ENCODE data around the gene HMGXB4.

The HMGXB4 gene

DNA sequence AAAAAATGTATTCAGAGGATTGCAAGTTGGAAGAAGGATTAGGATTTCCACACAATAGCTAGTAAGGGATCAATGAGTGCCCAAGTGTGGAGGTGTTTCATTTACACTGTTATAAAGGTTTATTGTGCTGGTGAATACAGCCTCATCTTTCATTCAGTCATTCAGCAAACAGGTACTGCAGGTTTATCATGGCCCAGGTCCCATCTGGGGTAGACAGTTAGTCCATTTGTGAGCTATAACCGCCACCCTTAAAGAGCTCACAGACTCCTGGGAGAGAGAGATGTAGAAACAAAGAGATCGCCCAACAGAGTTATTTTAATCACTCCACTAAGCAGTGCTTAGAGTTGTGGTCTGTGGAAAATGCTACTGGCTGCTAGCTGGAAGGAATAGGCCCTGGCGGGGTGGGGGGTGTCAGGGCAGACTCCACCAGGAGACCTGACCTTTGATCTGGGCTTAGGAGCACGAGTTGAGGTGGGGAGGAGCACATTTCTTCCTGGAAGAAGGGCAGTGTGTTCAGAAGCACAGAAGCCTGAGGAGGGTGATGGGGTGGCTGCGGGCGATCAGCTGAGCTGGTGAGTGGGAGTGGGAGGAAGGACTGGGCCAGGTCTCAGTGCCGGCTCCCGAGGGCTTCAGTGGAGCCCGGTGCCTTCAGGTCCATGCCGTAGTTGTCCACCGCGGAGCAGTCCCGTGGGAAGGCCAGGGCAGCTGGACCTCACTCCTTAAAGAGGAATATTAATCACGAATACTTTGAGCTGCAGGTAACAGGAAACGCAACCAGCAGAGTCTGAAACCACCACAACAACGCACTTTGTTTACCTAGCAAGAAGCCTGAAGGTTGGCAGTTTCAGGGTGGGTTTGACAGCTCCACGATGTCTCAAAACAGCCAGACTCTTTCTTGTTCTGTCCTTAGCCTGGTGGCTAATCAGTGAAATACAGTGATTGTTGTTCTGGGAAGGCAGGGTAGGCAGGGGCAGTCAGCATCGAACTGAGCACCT, 53.6 kb downstream of the HMGXB4 start:
- Histone ChIP-seq H3K36me3 (ENCODE audit: insufficient read depth, low read length) (no peaks in the 10 kb centered on the region), H3K4me1 (ENCODE audit: insufficient read depth, low read length) (peaks cover 17% of the 10 kb centered on the region), H3K9ac (ENCODE audit: low read depth, low read length) (no peak overlapping the region), H3K9me3 (ENCODE audit: control insufficient read depth, insufficient read depth, low read length) (no peaks in the 10 kb centered on the region)

DNA sequence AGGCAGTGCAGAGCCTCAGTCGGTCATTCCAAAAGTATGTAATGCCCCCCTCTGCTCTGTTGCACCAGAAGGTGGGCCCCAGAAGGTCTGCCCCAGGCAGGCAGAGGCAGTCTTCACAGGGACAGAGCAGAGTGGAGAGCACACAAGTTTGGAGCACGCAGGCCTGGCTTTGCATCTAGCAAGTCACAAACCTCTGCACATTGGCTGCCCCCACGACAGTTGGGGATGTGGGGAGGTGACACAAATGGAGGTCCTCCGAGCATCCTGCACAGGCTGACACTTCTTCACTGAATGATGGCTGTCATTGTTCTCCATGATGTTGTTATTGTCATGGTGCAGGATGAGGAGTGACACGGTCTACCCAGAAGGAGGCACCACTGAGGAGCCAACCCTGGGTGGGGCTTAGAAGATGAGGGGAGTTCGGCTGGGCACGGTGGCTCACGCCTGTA, 54.3 kb downstream of the HMGXB4 start:
- Histone ChIP-seq H3K9ac (ENCODE audit: low read depth, low read length) (no peak overlapping the region), H3K4me1 (ENCODE audit: insufficient read depth, low read length) (peaks cover 13% of the 10 kb centered on the region), H3K9me3 (ENCODE audit: control insufficient read depth, insufficient read depth, low read length) (no peaks in the 10 kb centered on the region), H3K36me3 (ENCODE audit: insufficient read depth, low read length) (no peaks in the 10 kb centered on the region)

DNA sequence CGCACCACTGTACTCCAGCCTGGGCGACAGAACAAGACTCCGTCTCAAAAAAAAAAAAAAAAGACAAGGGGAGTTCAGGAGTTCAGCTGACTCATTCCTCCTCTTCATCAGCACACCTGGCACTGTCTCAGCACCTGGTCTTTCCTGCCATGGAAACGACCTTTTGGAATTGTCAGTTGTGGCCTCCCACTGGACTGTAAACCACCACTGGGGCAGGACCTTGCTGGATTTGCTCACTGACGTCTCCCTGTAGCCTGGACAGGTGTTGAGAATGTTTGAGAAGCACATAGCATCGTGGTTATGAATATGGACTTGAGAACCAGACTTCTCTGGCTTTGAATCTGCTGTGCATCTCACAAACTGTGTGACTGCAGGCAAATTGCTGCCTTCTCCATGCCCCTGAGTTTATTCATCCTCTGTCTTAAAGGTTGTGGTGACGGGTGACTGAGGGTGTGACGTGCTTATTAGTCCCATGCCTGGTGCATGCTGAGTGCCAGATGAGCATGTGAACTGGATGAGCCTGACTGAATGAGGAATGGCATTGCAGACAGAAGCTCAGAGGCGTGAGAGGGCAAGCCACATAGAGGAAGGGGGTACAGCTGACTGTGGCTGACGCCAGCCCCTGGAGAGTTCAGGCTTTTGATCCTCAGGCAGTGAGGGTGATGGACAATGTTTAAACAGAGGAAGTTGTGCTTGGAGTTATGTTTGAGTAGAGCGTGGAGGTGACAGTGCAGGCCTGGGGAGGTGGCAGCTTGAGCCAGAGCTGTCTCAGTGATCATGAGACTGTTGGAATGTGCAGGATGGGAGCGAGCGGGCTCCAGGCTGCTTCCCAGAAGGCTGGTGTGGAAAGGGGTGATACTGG, 55.1 kb downstream of the HMGXB4 start:
- Histone ChIP-seq H3K4me1 (ENCODE audit: insufficient read depth, low read length) (peaks cover 12% of the 10 kb centered on the region; the same call in 1 of the 2 replicates), H3K9ac (ENCODE audit: low read depth, low read length) (no peak overlapping the region), H3K36me3 (ENCODE audit: insufficient read depth, low read length) (no peaks in the 10 kb centered on the region), H3K9me3 (ENCODE audit: control insufficient read depth, insufficient read depth, low read length) (no peaks in the 10 kb centered on the region)

DNA sequence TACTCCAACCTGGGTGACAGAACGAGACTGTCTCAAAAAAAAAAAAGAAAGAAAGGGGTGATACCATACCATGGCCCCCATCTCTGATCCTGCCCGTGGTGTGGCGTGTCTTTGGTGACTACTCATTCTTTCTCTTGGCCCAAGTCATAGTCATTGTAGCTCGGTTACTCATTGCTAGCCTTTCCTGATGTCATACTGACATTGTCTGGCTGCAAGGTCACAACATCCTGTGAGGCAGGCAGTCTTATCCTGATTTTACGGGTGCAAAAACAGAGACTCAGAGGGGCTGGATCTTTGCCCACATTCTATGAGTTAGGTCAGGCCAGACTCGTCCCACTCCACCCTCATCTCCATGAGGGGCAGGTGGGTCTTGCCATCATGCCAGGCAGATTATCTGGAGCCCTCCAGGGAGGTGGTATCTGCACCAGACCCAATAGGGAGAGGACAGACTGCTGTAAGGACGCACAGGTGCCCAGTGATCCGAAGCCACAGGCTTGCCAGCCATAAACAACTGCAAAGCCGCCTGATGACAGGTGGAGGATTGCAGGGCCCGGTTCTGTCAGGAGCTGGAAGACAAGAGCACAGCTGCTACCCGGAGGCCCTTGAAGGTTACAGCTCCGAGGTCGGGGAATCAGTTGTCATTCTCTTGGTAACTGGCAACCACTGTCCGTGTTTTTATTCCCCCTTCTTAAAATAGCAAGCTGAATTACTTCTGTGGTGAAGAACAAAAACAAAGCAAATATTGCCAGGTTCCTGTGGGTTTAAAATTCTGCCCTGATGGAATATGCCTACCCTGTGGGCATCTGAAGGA, 56.2 kb downstream of the HMGXB4 start:
- Histone ChIP-seq H3K9me3 (ENCODE audit: control insufficient read depth, insufficient read depth, low read length) (no peaks in the 10 kb centered on the region), H3K9ac (ENCODE audit: low read depth, low read length) (no peak overlapping the region), H3K4me1 (ENCODE audit: insufficient read depth, low read length) (peaks cover 12% of the 10 kb centered on the region; the same call in 1 of the 2 replicates), H3K36me3 (ENCODE audit: insufficient read depth, low read length) (no peaks in the 10 kb centered on the region)

DNA sequence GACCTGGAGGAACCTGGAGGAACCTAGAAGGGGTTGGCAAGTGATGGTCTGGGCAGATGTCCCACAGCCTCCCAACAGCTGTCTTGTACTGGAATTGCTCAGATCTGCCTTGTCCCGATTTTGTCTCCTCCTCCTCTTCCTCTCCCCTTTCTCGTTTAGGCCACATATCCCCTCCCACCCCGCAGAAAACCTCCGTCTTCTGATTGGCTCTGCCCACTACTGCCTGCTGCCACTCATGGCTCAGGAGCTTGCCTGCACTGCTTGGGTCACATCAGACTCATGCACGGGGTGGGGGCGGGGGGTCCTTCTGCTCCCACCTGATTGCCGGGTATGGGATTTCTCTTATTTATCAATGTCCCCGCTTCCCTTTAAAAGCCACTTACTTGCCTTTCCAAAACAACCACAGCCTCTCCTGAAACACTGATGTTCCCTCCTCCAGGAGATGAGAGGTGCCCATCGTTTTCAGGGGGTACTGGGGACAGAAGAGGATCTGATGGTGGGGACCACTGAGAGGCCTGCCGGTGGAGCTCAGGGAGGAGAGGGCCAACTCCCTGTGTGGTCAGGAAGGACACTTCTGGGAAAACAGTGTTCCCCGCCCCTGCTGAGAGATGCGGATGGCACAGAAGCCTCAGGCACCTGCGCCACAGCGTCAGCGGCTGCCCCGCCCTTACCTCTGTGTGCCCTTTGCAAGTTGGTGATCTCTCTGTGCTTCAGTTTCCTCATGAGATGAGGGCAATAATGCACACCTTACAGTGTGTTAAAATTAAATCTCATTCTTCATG, 57.1 kb downstream of the HMGXB4 start:
- no peak overlapping the region for H3K9ac ChIP-seq (ENCODE audit: low read depth, low read length)
- no peaks in the 10 kb centered on the region for H3K36me3 ChIP-seq (ENCODE audit: insufficient read depth, low read length)
- H3K9me3 ChIP-seq (ENCODE audit: control insufficient read depth, insufficient read depth, low read length) = no peaks in the 10 kb centered on the region
- H3K4me1 ChIP-seq (ENCODE audit: insufficient read depth, low read length) = peaks cover 12% of the 10 kb centered on the region; the same call in 1 of the 2 replicates

DNA sequence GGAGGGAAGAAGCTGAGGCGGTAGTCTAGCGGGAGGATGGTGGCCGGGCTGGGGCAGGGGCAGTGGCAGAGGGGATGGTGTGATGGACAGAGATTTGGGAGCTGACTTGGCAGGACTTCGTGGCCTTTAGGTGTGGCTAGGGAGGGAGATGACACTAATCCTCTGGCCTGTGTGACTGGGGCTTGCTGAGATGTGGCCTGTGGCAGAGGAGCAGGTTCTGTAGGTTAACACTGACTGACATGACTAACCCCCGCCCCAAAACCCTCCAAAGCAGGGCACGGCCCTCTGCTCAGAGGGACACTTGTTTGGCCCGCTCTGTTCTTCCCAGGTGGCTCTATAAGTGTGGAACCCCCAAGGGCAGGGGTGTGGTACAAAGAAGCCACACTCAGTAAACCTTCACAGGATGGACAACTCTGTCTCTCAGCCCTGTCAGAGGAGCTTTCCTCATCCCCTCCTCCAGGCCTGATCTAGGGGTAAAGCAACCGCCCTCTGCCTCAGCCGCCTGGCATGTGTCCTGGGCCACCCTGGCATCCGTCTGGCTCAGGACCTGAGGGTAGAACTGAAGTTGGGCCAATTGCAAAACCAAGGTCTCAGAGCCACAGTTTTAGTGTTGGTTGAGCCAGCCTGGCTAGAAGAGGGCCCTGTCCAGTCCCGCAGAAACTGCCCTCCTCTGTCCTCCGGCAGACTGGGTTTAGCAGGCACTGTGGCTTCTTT, 58.0 kb downstream of the HMGXB4 start:
- Histone ChIP-seq H3K9ac (ENCODE audit: low read depth, low read length) (no peak overlapping the region), H3K9me3 (ENCODE audit: control insufficient read depth, insufficient read depth, low read length) (no peaks in the 10 kb centered on the region), H3K36me3 (ENCODE audit: insufficient read depth, low read length) (no peaks in the 10 kb centered on the region), H3K4me1 (ENCODE audit: insufficient read depth, low read length) (peaks cover 12% of the 10 kb centered on the region; the same call in 1 of the 2 replicates)

DNA sequence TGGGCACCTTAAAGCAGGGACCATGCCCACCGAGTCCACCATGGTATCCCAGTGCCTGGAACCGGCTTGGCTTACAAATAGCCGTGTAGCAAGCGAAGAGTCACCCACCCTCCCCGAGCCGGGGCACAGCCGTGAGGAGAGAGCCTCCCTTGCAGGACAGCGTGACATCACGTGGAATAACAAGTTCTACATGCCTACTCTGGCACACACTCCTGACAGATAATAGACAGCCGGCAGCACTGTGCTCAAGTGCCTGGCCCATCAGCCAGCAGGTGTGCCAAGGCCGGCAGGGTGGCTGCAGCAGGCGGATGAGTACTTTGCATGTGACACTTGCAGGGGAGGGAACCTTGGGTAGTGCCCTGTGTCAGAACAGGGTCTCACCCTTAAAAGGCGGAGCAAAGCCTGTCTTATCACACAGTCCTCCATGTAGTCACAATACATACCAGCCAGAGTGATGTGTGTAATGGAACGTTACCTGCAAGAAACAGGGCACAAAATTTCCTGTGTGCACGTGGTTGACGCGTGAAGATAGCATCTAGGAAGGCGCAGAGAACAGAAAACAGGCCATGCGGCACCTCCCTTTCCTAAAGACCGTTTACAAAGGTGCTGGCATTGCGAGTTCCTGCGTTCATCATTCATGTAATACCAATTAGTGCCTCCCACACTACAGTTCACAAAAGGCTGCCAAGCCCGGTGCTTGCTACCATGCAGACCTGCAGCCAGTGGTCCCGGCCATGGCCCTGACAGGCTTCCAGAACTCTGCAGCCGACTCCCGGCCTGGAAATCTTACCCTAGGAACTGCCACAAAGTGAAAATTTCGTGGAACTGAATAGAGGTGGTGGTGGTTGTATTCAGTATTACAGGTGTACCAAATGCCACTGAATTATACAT, 58.8 kb downstream of the HMGXB4 start:
- Histone ChIP-seq H3K4me1 (ENCODE audit: insufficient read depth, low read length) (peaks cover 12% of the 10 kb centered on the region; the same call in 1 of the 2 replicates), H3K9ac (ENCODE audit: low read depth, low read length) (no peak overlapping the region), H3K9me3 (ENCODE audit: control insufficient read depth, insufficient read depth, low read length) (no peaks in the 10 kb centered on the region), H3K36me3 (ENCODE audit: insufficient read depth, low read length) (no peaks in the 10 kb centered on the region)

DNA sequence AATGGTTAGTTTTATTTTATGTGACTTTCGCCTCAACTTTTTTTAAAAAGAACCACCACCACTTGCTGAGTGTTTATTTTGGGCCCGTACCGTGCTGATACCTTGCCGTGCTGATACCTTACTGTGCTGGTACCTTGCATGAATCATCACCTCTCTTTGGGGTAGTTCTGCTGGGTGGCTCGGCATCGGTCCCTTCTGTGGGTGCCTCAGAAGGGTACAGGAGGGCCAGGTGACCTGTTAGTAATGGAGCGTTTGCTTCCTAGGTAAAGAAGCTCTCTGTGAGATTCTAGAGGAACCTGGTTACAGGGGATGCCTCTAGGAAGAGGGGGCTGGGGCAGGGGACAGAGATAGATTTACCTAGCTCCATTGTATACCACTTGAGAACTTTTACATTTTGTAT, 59.5 kb downstream of the HMGXB4 start:
- H3K36me3 ChIP-seq (ENCODE audit: insufficient read depth, low read length) = no peaks in the 10 kb centered on the region
- no peak overlapping the region for H3K9ac ChIP-seq (ENCODE audit: low read depth, low read length)
- H3K9me3 ChIP-seq (ENCODE audit: control insufficient read depth, insufficient read depth, low read length) = no peaks in the 10 kb centered on the region
- H3K4me1 ChIP-seq (ENCODE audit: insufficient read depth, low read length) = peaks cover 12% of the 10 kb centered on the region; the same call in 1 of the 2 replicates

DNA sequence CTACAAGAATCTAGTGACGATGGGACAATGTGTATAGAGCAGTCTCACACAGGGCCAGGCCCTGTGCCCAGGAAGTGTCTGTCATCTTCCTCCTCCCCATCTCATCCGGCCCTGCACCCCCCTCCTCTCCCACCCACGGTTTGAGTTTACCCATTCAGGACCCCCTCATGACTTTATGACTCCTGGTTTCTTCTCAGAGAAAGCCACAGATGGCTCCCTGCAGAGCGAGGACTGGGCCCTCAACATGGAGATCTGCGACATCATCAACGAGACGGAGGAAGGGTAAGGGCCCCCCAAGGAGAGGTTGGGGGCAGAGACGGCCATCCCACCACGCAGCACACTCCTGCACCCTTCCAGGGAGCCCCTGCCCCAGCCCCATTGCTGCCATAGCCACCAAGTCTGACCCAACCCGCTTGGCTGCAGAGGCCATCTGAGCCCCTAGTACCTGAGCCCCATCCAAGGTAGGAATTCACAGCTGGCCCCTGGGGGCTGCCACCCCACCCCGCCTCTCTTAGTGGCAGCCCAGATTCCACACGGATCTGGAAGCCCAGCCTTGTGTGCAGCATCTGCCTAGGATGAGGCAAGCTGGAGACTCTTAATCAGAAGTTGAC, 60.5 kb downstream of the HMGXB4 start:
- Histone ChIP-seq H3K4me1 (ENCODE audit: insufficient read depth, low read length) (peaks cover 6% of the 10 kb centered on the region; the same call in 1 of the 2 replicates), H3K9ac (ENCODE audit: low read depth, low read length) (no peak overlapping the region), H3K36me3 (ENCODE audit: insufficient read depth, low read length) (no peaks in the 10 kb centered on the region), H3K9me3 (ENCODE audit: control insufficient read depth, insufficient read depth, low read length) (no peaks in the 10 kb centered on the region)

DNA sequence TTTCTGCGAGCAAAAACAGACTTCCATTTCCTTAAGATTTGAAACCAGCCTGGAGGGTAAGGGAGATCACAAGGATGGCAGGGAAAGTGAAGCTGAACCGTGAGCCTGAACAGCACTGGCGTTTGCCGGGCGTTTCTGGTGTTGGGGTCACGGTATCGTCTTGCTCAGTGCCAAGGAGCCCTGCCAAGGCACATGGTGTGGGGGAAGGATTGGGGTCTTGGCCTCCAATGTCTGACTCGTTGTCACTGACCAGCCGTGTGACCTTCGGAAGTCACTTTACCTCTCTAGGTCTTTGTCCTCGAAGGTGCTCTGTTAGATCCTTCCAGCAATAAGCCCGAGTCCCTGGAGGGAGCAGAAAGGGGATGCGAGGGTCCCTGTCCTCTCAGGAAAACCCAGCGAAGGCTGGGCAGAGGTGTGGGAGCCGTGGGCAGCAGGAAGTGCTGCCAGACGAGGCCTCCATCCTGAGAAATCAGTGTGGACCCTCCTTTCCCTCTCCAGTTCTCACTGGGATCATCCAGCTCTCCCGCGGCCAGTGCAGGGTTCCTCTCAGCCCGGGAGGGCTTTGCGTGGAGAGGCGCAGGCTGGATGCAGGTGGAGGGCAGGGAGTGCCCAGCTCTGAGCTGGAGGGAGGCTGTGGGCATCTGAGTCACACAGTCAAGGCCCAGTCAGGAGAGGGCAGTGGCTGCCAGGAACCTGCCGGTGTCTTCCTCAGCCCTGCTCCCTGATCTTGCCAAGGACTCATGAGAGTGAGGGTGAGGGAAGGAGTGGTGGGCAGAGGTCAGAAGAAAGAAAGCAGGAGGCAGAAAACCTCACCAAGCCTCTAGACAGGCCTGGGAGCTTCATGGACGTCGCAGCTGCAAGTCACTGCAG, 61.3 kb downstream of the HMGXB4 start:
- no peak overlapping the region for H3K9ac ChIP-seq (ENCODE audit: low read depth, low read length)
- H3K9me3 ChIP-seq (ENCODE audit: control insufficient read depth, insufficient read depth, low read length) = no peaks in the 10 kb centered on the region
- H3K4me1 ChIP-seq (ENCODE audit: insufficient read depth, low read length) = 0 out of 2 replicates have a peak, but pooled peaks cover 5% of the 10 kb centered on the region
- peaks cover 2% of the 10 kb centered on the region; the same call in 1 of the 2 replicates for H3K36me3 ChIP-seq (ENCODE audit: insufficient read depth, low read length)
